Measurements from ENCODE around the gene MORC2. TPM values are rescaled to one million over a fixed set of nuclear protein-coding genes. Genes with fewer than 3 reads are reported as not detected.

The MORC2 gene
- total RNA-seq, 2 donors from 2014 or later = 34.9 to 36.3 TPM

DNA sequence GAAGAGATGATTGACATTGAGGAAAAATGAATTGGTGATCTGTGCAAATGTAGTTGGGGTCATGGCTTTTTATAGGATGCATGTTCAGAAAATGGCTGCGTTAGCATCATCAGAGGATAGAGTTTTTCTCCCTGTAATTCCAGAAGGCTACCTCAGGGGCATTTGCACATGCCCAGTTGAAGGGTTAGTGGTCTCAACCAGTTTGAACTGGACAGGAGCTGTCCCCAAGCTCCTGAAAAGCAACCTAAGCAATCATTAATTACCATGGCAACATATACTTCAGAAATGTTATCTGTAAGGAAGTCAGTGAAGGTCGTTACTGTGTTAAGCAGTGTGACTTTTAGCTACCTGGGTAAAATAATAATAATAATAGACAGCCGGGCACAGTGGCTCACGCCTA, 29.8 kb upstream of the MORC2 start:
- 82 to 96% methylated on average over 3 to 4 of the region's 4 CpGs for WGBS, 2 experiments (ENCODE audit: insufficient coverage in 1 of 2, insufficient read length in 1 of 2)
- Histone ChIP-seq H3K9ac (ENCODE audit: extremely low read depth, low read length, poor library complexity, severe bottlenecking) (no peak overlapping the region), H3K27me3 (ENCODE audit: control insufficient read depth, insufficient read depth, low read length, poor library complexity, severe bottlenecking) (no peaks in the 10 kb centered on the region), H3K27ac (ENCODE audit: low read depth, low read length) (no peak overlapping the region), H3K4me1 (ENCODE audit: control insufficient read depth, insufficient read depth, low read length) (no peaks in the 10 kb centered on the region), H3K9me3 (ENCODE audit: control insufficient read depth, low read length) (no peaks in the 10 kb centered on the region), H3K36me3 (ENCODE audit: control insufficient read depth, insufficient read depth, low read length) (no peaks in the 10 kb centered on the region), H3K4me3 (ENCODE audit: low read length) (no peak overlapping the region)
- H3K27ac Mint-ChIP-seq = no peak overlapping the region
- H3K27me3 Mint-ChIP-seq (ENCODE audit: insufficient read depth) = peaks cover 7% of the 10 kb centered on the region
- H3K4me3 Mint-ChIP-seq = no peak overlapping the region
- DNase-seq = no peak
- H3K9me3 Mint-ChIP-seq = peaks cover 7% of the 10 kb centered on the region
- H3K36me3 Mint-ChIP-seq (ENCODE audit: low read depth) = no peaks in the 10 kb centered on the region
- TF ChIP-seq, protein P1, sequence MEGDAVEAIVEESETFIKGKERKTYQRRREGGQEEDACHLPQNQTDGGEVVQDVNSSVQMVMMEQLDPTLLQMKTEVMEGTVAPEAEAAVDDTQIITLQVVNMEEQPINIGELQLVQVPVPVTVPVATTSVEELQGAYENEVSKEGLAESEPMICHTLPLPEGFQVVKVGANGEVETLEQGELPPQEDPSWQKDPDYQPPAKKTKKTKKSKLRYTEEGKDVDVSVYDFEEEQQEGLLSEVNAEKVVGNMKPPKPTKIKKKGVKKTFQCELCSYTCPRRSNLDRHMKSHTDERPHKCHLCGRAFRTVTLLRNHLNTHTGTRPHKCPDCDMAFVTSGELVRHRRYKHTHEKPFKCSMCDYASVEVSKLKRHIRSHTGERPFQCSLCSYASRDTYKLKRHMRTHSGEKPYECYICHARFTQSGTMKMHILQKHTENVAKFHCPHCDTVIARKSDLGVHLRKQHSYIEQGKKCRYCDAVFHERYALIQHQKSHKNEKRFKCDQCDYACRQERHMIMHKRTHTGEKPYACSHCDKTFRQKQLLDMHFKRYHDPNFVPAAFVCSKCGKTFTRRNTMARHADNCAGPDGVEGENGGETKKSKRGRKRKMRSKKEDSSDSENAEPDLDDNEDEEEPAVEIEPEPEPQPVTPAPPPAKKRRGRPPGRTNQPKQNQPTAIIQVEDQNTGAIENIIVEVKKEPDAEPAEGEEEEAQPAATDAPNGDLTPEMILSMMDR (conservative IDR thresholded peaks at IDR 0.05) = no peak
- no peaks in the 10 kb centered on the region for H3K4me1 Mint-ChIP-seq

DNA sequence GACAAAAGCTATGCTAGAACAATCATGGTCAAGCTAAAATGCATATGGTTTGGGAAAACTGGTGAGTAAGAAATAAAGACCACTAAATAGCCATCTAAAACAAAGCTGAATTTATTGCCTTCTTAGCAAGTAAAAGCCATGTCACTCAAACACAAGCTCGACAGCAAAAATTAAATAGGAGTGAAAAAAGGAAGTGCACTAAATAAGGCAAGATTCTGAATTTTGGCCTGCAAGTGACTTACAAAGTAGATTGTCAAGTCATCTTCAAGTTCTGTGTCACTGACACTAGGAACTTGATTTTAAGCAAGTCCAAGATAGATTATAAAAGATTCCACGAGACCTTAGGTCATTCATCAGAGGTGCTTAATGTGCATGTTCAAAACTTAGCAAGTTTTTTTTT, 27.9 kb upstream of the MORC2 start:
- H3K9me3 ChIP-seq (ENCODE audit: control insufficient read depth, low read length) = peaks cover 6% of the 10 kb centered on the region
- Mint-ChIP-seq H3K4me3 (no peak overlapping the region), H3K4me1 (no peaks in the 10 kb centered on the region), H3K36me3 (ENCODE audit: low read depth) (no peaks in the 10 kb centered on the region), H3K9me3 (peaks cover 10% of the 10 kb centered on the region), H3K27ac (no peak overlapping the region), H3K27me3 (ENCODE audit: insufficient read depth) (peaks cover 4% of the 10 kb centered on the region)
- TF ChIP-seq, protein P1 (conservative IDR thresholded peaks at IDR 0.05) = no peak
- DNase-seq = no peak
- H3K4me1 ChIP-seq (ENCODE audit: control insufficient read depth, insufficient read depth, low read length) = no peaks in the 10 kb centered on the region
- no peak overlapping the region for H3K9ac ChIP-seq (ENCODE audit: extremely low read depth, low read length, poor library complexity, severe bottlenecking)
- no peaks in the 10 kb centered on the region for H3K27me3 ChIP-seq (ENCODE audit: control insufficient read depth, insufficient read depth, low read length, poor library complexity, severe bottlenecking)
- 91 to 94% methylated on average over 2 of the region's 2 CpGs for WGBS, 2 experiments (ENCODE audit: insufficient coverage in 1 of 2, insufficient read length in 1 of 2)
- no peak overlapping the region for H3K4me3 ChIP-seq (ENCODE audit: low read length)
- no peak overlapping the region for H3K27ac ChIP-seq (ENCODE audit: low read depth, low read length)
- no peaks in the 10 kb centered on the region for H3K36me3 ChIP-seq (ENCODE audit: control insufficient read depth, insufficient read depth, low read length)

DNA sequence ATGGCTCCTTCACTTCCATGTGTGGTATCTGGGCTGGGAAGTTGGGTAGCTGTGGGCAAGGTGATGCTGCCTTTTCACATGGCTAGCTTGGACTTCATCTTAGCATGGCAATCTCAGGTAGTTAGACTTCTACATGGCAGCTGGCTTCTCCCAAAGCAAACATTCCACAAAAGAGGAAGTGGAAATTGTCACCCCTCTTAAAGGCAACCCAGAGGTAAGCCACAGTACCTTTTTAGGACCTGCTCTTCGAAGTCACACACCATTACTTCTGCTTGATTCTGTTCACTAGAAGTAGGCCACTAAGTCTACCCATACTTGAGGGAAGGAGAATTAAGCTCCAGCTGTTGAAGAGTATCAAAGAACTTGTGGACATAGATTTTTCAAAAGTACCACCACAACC, 26.4 kb upstream of the MORC2 start:
- Histone ChIP-seq H3K27ac (ENCODE audit: low read depth, low read length) (no peak overlapping the region), H3K9me3 (ENCODE audit: control insufficient read depth, low read length) (peaks cover 6% of the 10 kb centered on the region), H3K4me3 (ENCODE audit: low read length) (no peak overlapping the region), H3K9ac (ENCODE audit: extremely low read depth, low read length, poor library complexity, severe bottlenecking) (no peak overlapping the region), H3K27me3 (ENCODE audit: control insufficient read depth, insufficient read depth, low read length, poor library complexity, severe bottlenecking) (no peaks in the 10 kb centered on the region), H3K4me1 (ENCODE audit: control insufficient read depth, insufficient read depth, low read length) (no peaks in the 10 kb centered on the region), H3K36me3 (ENCODE audit: control insufficient read depth, insufficient read depth, low read length) (no peaks in the 10 kb centered on the region)
- no peaks in the 10 kb centered on the region for H3K4me1 Mint-ChIP-seq
- no peak overlapping the region for H3K4me3 Mint-ChIP-seq
- WGBS, 2 experiments (ENCODE audit: insufficient coverage in 1 of 2, insufficient read length in 1 of 2) = 67% methylated on average over 1 of the region's 1 CpG; no CpG with 5 or more reads in 1 of the 2 experiments
- no peak for DNase-seq
- TF ChIP-seq, protein P1 (conservative IDR thresholded peaks at IDR 0.05) = no peak
- H3K27me3 Mint-ChIP-seq (ENCODE audit: insufficient read depth) = peaks cover 4% of the 10 kb centered on the region
- peaks cover 6% of the 10 kb centered on the region for H3K9me3 Mint-ChIP-seq
- H3K27ac Mint-ChIP-seq = no peak overlapping the region
- H3K36me3 Mint-ChIP-seq (ENCODE audit: low read depth) = no peaks in the 10 kb centered on the region

All from endodermal cell (in vitro differentiated cells).